Activated CD4-positive, alpha-beta T cell treated with anti-CD3 and anti-CD28 coated beads, Interleukin-2, amount 50 U/mL, for 1 hour (primary cell): ENCODE measurements around the gene PRAC2.

Experiments
- DNase-seq: peaks from one replicate; pipeline ENCODE4 v3.0.0-alpha.2; 2020

The PRAC2 gene

GRCh38 chr17:48720266-48721008 is 2.5 kb upstream of the PRAC2 start:
- DNase-seq = no peak

DNA sequence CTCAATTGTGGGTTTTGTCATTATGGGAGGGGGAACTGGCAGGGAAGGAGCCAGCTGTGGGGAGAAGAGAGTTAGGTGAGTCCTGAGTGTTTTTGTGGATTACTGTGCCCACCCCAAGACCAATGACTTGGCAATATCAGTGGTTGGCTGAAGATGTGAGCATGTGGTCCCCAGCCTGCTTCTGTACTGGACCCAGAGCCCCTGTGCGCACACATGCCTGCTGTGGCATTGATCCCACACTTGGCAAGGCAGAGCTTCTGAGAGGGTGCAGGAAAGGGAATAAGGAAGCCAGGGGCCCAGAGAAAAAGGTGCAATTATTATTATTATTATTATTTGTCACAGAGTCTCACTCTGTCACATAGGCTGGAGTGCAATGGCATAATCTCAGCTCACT is 2.0 kb upstream of the PRAC2 start:
- no peak for DNase-seq

GRCh38 chr17:48722201-48722907 is 631 bp upstream of the PRAC2 start, which contains the start of gene PRAC1:
PRAC1 (minus strand) TSS chr17:48722518; CDS start chr17:48722392, 126 bp downstream.
- no peak for DNase-seq

DNA sequence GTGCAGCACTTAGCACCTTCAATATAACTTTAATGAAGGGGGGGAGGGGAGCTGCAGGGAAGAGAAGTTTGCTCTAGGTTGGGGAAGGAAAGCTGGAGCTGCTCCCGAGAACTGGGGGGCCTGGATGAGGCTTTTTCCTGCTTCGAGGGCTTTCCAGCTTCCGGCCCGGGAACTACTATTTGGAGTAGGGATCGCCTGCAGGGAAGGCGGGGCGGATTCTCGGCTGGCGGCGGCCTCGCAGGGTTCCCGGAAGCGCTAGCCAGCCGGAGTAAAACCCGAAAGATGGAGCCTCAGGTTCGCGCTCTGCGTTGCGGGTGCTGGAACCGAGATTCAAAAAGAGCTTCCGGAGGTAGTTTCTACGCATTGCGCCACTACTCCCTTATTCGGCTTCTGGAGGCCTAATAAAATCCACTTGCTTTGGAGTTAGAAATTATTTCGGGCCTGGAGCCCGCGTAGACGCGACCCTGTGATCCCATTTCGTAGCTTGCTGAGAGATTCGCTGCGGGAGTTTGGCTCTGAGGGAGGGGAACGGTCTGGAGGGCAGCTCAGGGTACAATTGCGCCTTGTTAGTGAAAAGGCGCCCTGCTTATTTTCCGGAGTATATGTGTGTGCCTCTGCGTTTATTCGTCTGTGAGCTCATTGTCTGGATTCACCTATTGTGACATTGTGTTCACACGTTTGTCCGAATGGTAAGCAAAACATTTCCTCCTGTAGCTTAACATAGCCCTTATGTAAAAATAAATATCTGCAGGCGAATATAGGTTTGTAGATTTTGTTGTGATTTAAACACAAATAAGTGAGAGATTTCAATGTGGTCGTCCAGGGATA is 652 bp downstream of the PRAC2 start:
- DNase-seq = no peak

DNA sequence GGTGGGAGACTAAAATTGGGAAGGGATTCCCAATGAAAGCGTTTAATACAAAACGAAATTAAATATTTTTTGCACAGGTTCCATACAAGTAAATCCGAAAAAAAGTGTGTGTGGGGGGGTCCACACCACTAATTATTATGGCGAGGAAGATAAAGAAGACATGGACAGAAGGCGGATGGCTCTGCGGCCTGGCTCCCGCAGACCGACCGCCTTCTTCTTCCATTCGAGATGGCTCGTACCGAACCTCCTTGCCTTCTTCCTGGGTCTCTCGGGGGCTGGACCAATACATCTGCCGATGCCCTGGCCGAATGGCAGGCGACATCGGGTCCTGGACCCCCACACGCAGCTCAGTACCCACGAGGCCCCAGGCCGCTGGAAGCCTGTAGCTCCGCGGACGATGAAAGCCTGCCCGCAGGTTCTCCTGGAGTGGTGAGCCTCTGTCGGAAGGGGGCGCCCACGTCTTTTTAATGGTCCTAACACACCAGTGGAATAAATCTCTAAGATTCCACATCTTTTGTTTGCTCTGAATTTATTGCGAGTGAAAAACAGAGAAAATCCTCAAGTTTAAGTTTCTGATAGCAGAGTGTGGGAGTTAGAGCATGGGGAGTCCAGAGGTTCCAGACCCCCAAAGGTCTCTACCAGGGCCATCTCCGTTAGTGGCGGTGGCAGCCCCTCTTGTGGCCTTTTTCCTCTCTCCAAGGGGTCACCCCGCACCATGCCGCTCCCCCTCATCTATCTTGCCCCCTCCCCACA is 1.4 kb downstream of the PRAC2 start:
- DNase-seq = peak; percentile 82

- no peak for DNase-seq
These were observed 2.0 kb downstream of the PRAC2 start for GRCh38 chr17:48725004-48725287.

DNA sequence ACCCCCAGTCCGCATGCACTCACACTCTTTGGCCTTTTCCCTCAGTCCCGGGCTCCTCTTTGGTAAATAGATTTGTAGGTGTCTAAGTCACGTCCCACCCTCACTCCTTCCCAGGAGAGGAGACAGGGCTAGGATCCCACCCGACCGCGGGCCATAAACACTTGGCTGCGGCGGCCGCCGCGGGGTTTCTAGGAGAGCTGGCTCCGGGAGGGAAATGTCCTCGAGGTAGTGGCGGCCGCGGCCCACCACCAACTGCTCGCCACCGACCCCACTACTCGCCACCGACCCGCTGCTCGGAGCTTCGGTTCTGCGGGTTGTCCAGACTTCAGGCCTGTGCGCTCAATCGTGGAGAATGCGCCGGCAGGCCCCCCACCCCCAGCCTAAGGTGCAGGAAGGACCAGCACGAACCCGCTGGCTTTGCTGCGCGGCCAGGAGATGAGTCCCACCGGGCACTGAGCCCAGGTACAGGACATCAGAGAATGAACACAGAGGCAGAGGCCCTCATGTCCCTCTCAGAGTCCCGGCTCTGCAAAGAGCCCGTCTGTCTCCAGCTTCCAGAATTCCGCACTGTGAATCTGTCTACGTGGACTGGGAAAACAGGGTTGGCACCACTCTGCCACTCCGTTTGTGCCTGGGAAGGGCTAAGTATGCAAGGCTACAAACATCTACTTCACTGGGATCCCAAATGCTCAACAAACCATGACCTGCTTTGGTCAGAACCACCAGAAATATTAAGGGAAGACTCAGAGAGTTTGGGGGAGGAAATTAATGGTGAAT is 2.5 kb downstream of the PRAC2 start:
- DNase-seq = no peak

- DNase-seq = no peak
These were observed 3.3 kb downstream of the PRAC2 start for GRCh38 chr17:48726114-48726915.

DNA sequence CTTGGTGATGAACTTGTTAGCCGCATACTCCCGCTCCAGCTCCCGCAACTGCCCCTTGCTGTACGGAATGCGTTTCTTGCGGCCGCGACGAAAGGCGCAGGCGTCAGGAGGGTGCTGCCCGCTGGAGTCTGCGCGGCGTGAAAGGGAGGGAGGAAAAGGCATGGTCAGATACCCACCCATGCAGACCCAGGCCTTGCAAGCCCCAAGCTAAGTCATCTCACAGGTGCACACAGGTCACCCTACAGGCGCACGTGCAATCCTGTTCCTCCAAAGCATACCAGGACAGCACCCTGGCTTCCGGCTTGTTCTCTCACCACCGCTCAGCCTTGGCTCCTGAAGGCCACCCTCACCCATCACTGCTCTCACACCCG is 3.9 kb downstream of the PRAC2 start:
- DNase-seq = no peak

DNA sequence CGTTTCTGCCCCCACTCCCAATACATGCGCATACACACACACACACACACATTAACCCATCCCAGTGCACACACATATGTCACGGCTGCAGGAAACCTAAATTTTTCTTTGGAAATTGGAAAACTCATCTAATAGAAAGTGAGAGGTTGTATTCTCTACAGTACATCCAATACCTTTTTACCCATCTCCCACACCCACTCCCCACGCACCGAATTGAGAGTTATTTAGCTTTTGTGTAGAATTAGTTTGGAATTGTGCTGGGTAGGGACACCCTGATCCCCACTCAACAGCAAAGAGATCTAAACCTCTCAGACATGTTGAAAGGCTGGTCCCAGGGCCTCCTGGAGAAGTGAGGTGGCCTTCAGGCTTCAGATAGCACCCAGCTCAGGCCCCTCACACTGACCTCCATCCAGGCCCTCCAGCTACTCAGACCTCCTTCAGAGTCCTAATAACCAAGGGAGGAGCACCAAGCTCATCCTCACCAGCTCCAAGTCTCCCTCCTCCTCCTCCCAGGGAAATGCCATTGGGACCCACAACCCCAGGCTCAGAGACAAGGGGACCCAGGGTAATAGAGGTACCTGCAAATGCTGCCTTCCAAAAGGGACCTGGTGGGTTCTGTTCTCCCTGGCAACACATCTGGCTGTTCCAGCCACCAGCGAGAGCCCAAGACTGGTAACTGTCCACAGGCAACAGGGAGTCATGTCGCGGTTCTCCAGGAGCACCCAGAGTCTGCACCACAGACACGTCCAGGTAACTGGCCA is 4.6 kb downstream of the PRAC2 start:
- no peak for DNase-seq

GRCh38 chr17:48728232-48729231 is 5.5 kb downstream of the PRAC2 start, which contains the start of gene HOXB13:
HOXB13 (minus strand) TSS chr17:48728750; CDS start chr17:48728593, 157 bp downstream.
- DNase-seq = peak; percentile 41

GRCh38 chr17:48729335-48730239 is 6.6 kb downstream of the PRAC2 start:
- DNase-seq = no peak

GRCh38 chr17:48730240-48730550 is 7.2 kb downstream of the PRAC2 start:
- no peak for DNase-seq

DNA sequence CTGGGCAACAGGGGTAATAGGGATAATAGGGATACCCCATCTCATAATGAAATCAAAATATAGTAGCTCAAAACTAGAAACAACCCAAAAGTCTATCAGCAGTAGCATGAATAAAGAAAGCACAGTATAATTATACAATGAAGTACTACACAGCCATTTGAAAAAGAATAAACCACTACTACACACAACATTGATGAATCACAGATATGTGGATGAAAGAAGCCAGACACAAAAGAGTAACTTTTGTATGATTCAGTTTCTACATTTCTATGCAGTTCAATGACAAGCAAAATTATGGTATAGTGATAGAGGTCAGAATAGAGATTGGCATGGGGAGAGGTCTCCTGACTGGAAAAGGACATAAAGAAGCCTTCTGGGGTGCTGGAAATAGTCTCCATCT is 8.4 kb downstream of the PRAC2 start:
- no peak for DNase-seq

DNA sequence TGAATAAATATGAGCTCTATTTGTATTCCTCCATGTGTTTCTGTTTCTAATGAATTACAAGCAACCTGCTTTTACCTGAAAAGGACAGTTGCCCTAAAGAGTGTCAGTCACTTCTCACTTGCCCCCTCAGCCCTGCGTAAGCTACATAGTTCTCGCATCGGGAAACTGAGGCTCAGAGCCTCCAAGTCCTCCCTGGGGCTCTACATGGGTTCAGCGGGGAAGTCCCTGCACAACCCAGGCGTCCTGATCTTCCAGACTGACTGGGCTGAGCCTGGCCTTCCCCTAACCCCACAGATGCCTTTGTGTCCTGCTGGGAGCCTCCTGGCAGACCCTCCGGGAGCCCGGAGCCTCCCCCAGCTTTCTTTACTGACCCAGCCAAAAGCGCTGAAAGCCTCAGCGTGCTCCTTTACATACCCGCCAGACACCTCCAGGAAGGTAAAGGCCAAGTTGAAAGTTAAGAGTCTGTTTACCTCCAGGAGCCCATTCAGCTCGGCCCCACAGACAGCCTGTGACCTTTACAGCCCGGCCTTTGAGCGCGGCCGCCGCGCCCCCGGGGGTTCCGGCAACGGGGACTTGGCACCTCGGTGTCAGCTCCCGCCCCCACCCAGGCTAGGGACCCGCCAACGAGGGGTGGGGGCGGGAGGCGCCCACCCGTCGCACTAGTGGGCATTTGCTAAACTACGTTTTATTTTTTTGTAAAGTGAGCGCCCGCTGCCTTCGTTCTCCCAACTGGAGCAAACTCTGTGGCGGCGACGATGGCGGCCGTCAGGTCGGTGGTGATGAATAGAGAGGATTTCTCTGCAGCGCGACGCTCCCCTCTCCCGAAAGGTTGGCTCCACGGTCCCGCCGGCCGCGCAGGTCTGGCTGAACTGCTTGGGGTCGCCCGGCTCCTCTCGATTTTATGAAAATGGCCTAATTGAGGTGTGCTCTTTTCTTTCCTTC is 10.0 kb downstream of the PRAC2 start:
- no peak for DNase-seq

DNA sequence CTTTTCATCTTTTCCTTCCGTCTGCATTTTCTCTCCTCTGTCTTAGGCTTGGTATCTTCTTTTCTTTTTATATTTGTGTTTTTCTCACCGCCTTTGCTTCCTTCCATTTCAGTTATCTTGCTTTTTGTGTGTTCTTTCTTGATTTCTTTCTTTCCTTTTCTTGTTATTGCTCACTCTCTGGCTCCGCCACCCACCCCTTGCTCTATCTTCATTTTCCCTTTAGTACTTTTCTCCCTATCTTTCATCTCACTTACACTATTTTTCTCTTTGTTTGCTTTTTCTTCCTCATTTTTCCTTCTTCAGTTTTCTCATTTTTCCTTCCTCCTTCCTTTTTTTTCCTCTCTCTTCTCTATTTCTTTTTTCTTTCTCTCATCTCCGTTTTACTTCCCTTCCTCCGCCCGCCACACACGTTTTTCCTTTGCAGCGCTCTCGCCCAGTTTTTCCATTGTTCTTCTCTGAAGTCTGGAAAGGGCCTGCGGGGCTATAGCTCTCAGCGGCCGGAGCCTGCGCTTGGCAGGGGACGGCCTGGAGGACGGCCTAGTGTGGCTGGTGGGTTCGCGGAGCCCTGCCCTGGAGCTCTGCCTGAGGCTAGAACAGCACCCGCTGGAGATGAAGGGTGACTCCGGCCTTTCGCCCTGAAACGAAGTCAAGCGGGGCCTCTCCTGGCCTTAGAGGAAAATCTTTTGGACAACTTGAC is 10.8 kb downstream of the PRAC2 start:
- DNase-seq = no peak
